MCF 10A (cell line): ENCODE measurements around the gene IDH2. TPM values are rescaled to one million over a fixed set of nuclear protein-coding genes. Genes with fewer than 3 reads are reported as not detected.

Source experiments
- BruUV-seq: library from RNA; stranded (reverse); fragments of 400-500 nt; replicated peaks from 2 replicates; lab custom pipeline; 2021; lab: Mats Ljungman, UMichigan
- CTCF ChIA-PET: fragments of 300-600 bp; sonication (Branson Sonifier 250); formaldehyde crosslinking; extraction: SDS; loops from one replicate; lab custom pipeline; 2021; ENCODE audit warnings: antibody characterized with exemption, inconsistent platforms; lab: Yijun Ruan, JAX
- POLR2A ChIA-PET: fragments of 300-600, 350-650 bp; sonication (Branson Sonifier 250); formaldehyde crosslinking; extraction: SDS; loops from one replicate; lab custom pipeline; 2020; ENCODE audit warnings: antibody characterized with exemption, inconsistent platforms; lab: Yijun Ruan, JAX
- DNase-seq: peaks from one replicate; pipeline ENCODE4 v3.0.0-alpha.2; 2018; ENCODE audit not compliant: unreplicated experiment
- H3K27ac Mint-ChIP-seq: one replicate; pipeline ENCODE4 v1.8.0; 2022; ENCODE audit warnings: mild to moderate bottlenecking, low read depth, mixed read lengths; ENCODE audit not compliant: unreplicated experiment
- H3K27me3 Mint-ChIP-seq: one replicate; pipeline ENCODE4 v1.8.0; 2022; ENCODE audit warnings: mixed read lengths; ENCODE audit not compliant: insufficient read depth, unreplicated experiment
- H3K36me3 Mint-ChIP-seq: one replicate; pipeline ENCODE4 v1.8.0; 2022; ENCODE audit warnings: mild to moderate bottlenecking, moderate library complexity, mixed read lengths; ENCODE audit not compliant: insufficient read depth, unreplicated experiment
- H3K4me1 Mint-ChIP-seq: one replicate; pipeline ENCODE4 v1.8.0; 2022; ENCODE audit warnings: mixed read lengths; ENCODE audit not compliant: insufficient read depth, unreplicated experiment
- H3K4me3 Mint-ChIP-seq: one replicate; pipeline ENCODE4 v1.8.0; 2022; ENCODE audit warnings: mild to moderate bottlenecking, moderate library complexity, mixed read lengths; ENCODE audit not compliant: unreplicated experiment
- H3K9me3 Mint-ChIP-seq: one replicate; pipeline ENCODE4 v1.8.0; 2022; ENCODE audit warnings: mixed read lengths; ENCODE audit not compliant: unreplicated experiment
- intact Hi-C: fragments of 100-400 bp; cut with micrococcal nuclease; formaldehyde crosslinking; loops from 2 replicates; pipeline ENCODE4 v1.14.1; 2022
- total RNA-seq: library from RNA; stranded (reverse); gene quantifications from 2 replicates; pipeline ENCODE4 v1.2.3, GENCODE V29; 2022
- TF ChIP-seq, protein P1 (sequence below): fragments of 200-600 bp; IDR thresholded peaks from one replicate; pipeline ENCODE4 v1.8.0; 2022; ENCODE audit warnings: antibody characterized with exemption, mild to moderate bottlenecking; ENCODE audit not compliant: unreplicated experiment

The IDH2 gene
- total RNA-seq, 1 experiment from 2014 or later, result 10.2 TPM

GRCh38 chr15:90036806-90037510, 65.3 kb downstream of the IDH2 start:
- DNase-seq, result no peak
- Mint-ChIP-seq H3K4me1 (peaks cover 66% of the 10 kb centered on the region), H3K36me3 (peaks cover 18% of the 10 kb centered on the region), H3K9me3 (no peaks in the 10 kb centered on the region), H3K27ac (no peak overlapping the region), H3K27me3 (no peaks in the 10 kb centered on the region), H3K4me3 (no peak overlapping the region)
- ChIA-PET CTCF (interaction anchor here (0.5 to 0.7 kb wide), 2 partner anchors 33 to 50 kb away, joined by 3 read pairs; no protein-coding TSS in a partner anchor), POLR2A (interaction anchor here (0.5 to 1.3 kb wide), 4 partner anchors 13 to 463 kb away, joined by 3 to 5 read pairs (median 3); no protein-coding TSS in a partner anchor)
- TF ChIP-seq, protein P1, sequence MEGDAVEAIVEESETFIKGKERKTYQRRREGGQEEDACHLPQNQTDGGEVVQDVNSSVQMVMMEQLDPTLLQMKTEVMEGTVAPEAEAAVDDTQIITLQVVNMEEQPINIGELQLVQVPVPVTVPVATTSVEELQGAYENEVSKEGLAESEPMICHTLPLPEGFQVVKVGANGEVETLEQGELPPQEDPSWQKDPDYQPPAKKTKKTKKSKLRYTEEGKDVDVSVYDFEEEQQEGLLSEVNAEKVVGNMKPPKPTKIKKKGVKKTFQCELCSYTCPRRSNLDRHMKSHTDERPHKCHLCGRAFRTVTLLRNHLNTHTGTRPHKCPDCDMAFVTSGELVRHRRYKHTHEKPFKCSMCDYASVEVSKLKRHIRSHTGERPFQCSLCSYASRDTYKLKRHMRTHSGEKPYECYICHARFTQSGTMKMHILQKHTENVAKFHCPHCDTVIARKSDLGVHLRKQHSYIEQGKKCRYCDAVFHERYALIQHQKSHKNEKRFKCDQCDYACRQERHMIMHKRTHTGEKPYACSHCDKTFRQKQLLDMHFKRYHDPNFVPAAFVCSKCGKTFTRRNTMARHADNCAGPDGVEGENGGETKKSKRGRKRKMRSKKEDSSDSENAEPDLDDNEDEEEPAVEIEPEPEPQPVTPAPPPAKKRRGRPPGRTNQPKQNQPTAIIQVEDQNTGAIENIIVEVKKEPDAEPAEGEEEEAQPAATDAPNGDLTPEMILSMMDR, result no peak
- intact Hi-C loops, result no loop called here
- BruUV-seq, result no TSS peak

DNA sequence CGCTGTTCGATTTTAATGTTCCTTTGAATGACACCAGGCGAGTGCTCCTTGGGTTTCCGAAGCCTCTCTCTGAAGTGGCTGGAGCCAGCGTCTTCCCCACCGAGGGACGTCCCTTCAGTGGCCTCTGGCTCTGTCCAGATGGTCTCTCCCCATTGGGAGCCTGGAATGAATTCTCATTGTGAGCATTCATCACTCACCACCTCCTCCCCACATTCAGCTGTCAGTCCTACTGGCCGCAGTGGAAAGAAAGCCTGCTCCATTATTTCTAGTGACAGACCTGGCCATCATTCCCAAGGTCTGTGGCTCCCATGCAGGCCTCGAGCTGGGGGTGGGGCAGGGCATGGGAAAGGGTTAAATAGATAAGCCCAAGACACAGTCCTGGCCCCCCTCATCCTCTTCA, 65.9 kb downstream of the IDH2 start:
- Mint-ChIP-seq H3K36me3 (peaks cover 18% of the 10 kb centered on the region), H3K27me3 (no peaks in the 10 kb centered on the region), H3K4me3 (no peak overlapping the region), H3K9me3 (no peaks in the 10 kb centered on the region), H3K4me1 (peaks cover 62% of the 10 kb centered on the region), H3K27ac (no peak overlapping the region)
- ChIA-PET POLR2A (interaction anchor here (0.6 to 4.0 kb wide), 5 partner anchors 13 to 895 kb away, joined by 3 to 22 read pairs (median 5); no protein-coding TSS in a partner anchor), CTCF (interaction anchor here (0.5 to 1.0 kb wide), 3 partner anchors 39 to 138 kb away, joined by 3 read pairs; no protein-coding TSS in a partner anchor)
- no peak for DNase-seq
- intact Hi-C loops, result no loop called here
- TF ChIP-seq, protein P1, result no peak
- BruUV-seq, result no TSS peak

DNA sequence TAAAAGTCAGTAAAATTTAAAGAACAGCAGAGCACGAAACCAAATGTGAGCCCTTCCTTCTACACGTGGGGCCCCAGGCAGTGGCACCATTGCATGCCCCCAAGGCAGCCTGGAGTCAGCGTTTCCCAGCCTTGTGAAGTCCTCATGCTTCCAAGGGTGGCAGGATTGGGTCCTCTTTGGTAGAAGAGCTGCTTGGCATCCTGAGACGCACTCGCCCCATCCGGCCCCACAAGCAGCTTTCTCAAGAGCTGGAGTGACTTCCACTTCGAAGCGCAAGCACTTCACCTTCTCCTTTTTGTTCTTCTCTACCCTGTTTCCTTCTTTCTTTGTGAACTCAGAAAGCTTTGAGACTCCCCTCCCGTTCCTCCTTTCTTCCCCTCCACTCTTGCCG, 66.4 kb downstream of the IDH2 start:
- TF ChIP-seq, protein P1, result no peak
- BruUV-seq, result no TSS peak
- no peaks in the 10 kb centered on the region for H3K27me3 Mint-ChIP-seq
- peaks cover 18% of the 10 kb centered on the region for H3K36me3 Mint-ChIP-seq
- no peak for DNase-seq
- peaks cover 57% of the 10 kb centered on the region for H3K4me1 Mint-ChIP-seq
- intact Hi-C loops, result no loop called here
- no peaks in the 10 kb centered on the region for H3K9me3 Mint-ChIP-seq
- ChIA-PET POLR2A (interaction anchor here (0.6 to 4.0 kb wide), 5 partner anchors 20 to 896 kb away, joined by 3 to 22 read pairs (median 14); partner anchors contain the start of gene ZNF710), CTCF (interaction anchor here (0.7 to 1.0 kb wide), 4 partner anchors 10 to 138 kb away, joined by 3 read pairs; no protein-coding TSS in a partner anchor)
- H3K27ac Mint-ChIP-seq, result no peak overlapping the region
- H3K4me3 Mint-ChIP-seq, result no peak overlapping the region
